ENCODE data around the gene CENPVL2. TPM values are rescaled to one million over a fixed set of nuclear protein-coding genes. Genes with fewer than 3 reads are reported as not detected.
"Not testable (repeated sequence)": the region's sequence is repeated elsewhere in the genome, so short reads cannot be mapped to it uniquely, and the experiment has no call there.

The CENPVL2 gene
- total RNA-seq, 4 donors from 2014 or later: not detected

DNA sequence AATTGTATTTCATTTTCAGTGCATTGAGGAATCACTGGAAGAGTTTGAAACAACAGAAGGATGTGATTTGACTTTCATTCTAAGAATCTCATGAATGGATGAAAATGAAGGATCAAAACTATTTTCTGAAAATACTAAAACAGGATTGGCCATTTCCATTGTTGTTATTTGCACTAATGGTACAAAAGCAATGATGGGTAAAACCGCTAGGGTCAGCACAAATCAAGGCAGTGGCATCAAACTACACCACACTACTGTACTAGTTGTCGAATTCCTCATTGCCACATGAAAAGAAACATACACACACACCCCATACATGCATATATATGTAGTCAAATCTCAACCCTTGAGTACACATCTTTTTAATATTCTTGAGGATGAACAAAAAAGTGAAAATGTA is 39.3 kb downstream of the CENPVL2 start:
- DNase-seq (ENCODE audit: low spot score) (no peak), ATAC-seq (ENCODE audit: low FRiP score) (no peak)
- TF ChIP-seq, protein P1, sequence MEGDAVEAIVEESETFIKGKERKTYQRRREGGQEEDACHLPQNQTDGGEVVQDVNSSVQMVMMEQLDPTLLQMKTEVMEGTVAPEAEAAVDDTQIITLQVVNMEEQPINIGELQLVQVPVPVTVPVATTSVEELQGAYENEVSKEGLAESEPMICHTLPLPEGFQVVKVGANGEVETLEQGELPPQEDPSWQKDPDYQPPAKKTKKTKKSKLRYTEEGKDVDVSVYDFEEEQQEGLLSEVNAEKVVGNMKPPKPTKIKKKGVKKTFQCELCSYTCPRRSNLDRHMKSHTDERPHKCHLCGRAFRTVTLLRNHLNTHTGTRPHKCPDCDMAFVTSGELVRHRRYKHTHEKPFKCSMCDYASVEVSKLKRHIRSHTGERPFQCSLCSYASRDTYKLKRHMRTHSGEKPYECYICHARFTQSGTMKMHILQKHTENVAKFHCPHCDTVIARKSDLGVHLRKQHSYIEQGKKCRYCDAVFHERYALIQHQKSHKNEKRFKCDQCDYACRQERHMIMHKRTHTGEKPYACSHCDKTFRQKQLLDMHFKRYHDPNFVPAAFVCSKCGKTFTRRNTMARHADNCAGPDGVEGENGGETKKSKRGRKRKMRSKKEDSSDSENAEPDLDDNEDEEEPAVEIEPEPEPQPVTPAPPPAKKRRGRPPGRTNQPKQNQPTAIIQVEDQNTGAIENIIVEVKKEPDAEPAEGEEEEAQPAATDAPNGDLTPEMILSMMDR (IDR thresholded peaks at IDR 0.05): no peak

- no peak for ATAC-seq (ENCODE audit: low FRiP score)
- DNase-seq (ENCODE audit: low spot score): no peak
- TF ChIP-seq, protein P1 (IDR thresholded peaks at IDR 0.05): no peak
Measured at GRCh38 chrX:51641421-51642021, 41.1 kb downstream of the CENPVL2 start.

- ATAC-seq (ENCODE audit: low FRiP score); DNase-seq (ENCODE audit: low spot score): not testable (repeated sequence)
Measured at GRCh38 chrX:51636511-51636910, 46.1 kb downstream of the CENPVL2 start.

Other genes starting within 250 kb of the CENPVL2 start
- 1 to 10 TPM in 3 of 4 donors, under 1 TPM in 1; 0.95 to 5.0 (median 1.9) TPM for gene NUDT11, start 186.2 kb downstream of the CENPVL2 start, total RNA-seq
- gene CENPVL3, start 63.9 kb downstream of the CENPVL2 start, total RNA-seq: under 1 TPM in 1 of 4 donors, not detected in 3; 0.25 TPM
- not detected for gene CENPVL1, start 27.7 kb upstream of the CENPVL2 start, total RNA-seq
- gene GSPT2, start 60.6 kb upstream of the CENPVL2 start, total RNA-seq: 1 to 10 TPM; 3.1 to 5.2 (median 4.2) TPM
- 10 to 100 TPM; 27.1 to 57.7 (median 33.1) TPM for gene MAGED1, start 210.8 kb upstream of the CENPVL2 start, total RNA-seq